CD4-positive, alpha-beta memory T cell (primary cell): ENCODE data around the gene PKLR. TPM values are rescaled to one million over a fixed set of nuclear protein-coding genes. Genes with fewer than 3 reads are reported as not detected.

Source experiments
- CTCF ChIA-PET: fragments of 350-600 bp; sonication (Branson Sonifier 250); formaldehyde crosslinking; loops from one replicate; lab custom pipeline; 2021; ENCODE audit warnings: inconsistent platforms; ENCODE audit not compliant: partially characterized antibody; lab: Charles Lee
- POLR2A ChIA-PET: fragments of 350-600 bp; sonication (Branson Sonifier 250); formaldehyde crosslinking; loops from one replicate; lab custom pipeline; 2021; ENCODE audit not compliant: partially characterized antibody; lab: Charles Lee
- DNase-seq, 5 donors: peaks; one replicate each; pipeline versions ENCODE4 v3.0.0 to v3.0.0-alpha.2; 2020 to 2022; ENCODE audit warnings: mixed read lengths in 1 of 5
- H3K27ac ChIP-seq: one replicate; pipeline ENCODE4 v1.7.0; 2013; ENCODE audit warnings: low read depth, low read length
- H3K27me3 ChIP-seq: 2 replicates; pipeline ENCODE4 v1.7.0; 2013; ENCODE audit warnings: mild to moderate bottlenecking, low read length, moderate library complexity; ENCODE audit not compliant: insufficient read depth
- H3K36me3 ChIP-seq: 2 replicates; pipeline ENCODE4 v1.7.0; 2013; ENCODE audit warnings: mild to moderate bottlenecking, low read length, moderate library complexity; ENCODE audit not compliant: insufficient read depth
- H3K4me1 ChIP-seq: 2 replicates; pipeline ENCODE4 v1.7.0; 2013; ENCODE audit warnings: mild to moderate bottlenecking, low read length, moderate library complexity; ENCODE audit not compliant: insufficient read depth
- H3K4me3 ChIP-seq, 2 donors: one replicate each; pipeline ENCODE4 v1.7.0; 2013; ENCODE audit warnings: low read length in 2 of 2, mild to moderate bottlenecking in 1 of 2
- H3K9me3 ChIP-seq, 2 donors: one replicate each; pipeline ENCODE4 v1.7.0; 2013; ENCODE audit warnings: low read length in 2 of 2, control low read depth in 1 of 2; ENCODE audit not compliant: control insufficient read depth in 1 of 2
- H3K27ac Mint-ChIP-seq, 7 donors: one replicate each; pipeline ENCODE4 v1.8.0; 2020 to 2021; ENCODE audit warnings: mixed read lengths in 7 of 7, mild to moderate bottlenecking in 6 of 7, inconsistent platforms in 3 of 7, moderate library complexity in 3 of 7
- H3K27me3 Mint-ChIP-seq, 2 donors: one replicate each; pipeline ENCODE4 v1.8.0; 2020 to 2021; ENCODE audit warnings: mixed read lengths in 2 of 2
- H3K36me3 Mint-ChIP-seq, 2 donors: one replicate each; pipeline ENCODE4 v1.8.0; 2020 to 2021; ENCODE audit warnings: mixed read lengths in 2 of 2, inconsistent platforms in 1 of 2, mild to moderate bottlenecking in 1 of 2
- H3K4me1 Mint-ChIP-seq, 4 donors: one replicate each; pipeline ENCODE4 v1.8.0; 2020 to 2021; ENCODE audit warnings: mixed read lengths in 4 of 4, mild to moderate bottlenecking in 1 of 4
- H3K4me3 Mint-ChIP-seq, 8 donors: one replicate each; pipeline ENCODE4 v1.8.0; 2020 to 2021; ENCODE audit warnings: mixed read lengths in 8 of 8, mild to moderate bottlenecking in 7 of 8, moderate library complexity in 6 of 8, inconsistent platforms in 3 of 8
- H3K9me3 Mint-ChIP-seq, 8 donors: one replicate each; pipeline ENCODE4 v1.8.0; 2020 to 2021; ENCODE audit warnings: mixed read lengths in 8 of 8, mild to moderate bottlenecking in 5 of 8, inconsistent platforms in 3 of 8, moderate library complexity in 1 of 8
- intact Hi-C: fragments of 100-400 bp; cut with micrococcal nuclease; formaldehyde crosslinking; loops from one replicate; pipeline ENCODE4 v1.15.1; 2023
- polyA plus RNA-seq, 2 donors: library from polyadenylated mRNA; unstranded; fragments of 300-500 nt; fragmentation: Illumina TruSeq; gene quantifications; one replicate each; pipeline ENCODE4 v1.2.3, GENCODE V29; 2021
- total RNA-seq, 2 experiments: library from RNA; stranded (reverse); gene quantifications; one replicate each; pipeline ENCODE4 v1.2.3, GENCODE V29; 2021

The PKLR gene
- total and polyA plus RNA-seq, 4 experiments from 2014 or later: not detected

DNA sequence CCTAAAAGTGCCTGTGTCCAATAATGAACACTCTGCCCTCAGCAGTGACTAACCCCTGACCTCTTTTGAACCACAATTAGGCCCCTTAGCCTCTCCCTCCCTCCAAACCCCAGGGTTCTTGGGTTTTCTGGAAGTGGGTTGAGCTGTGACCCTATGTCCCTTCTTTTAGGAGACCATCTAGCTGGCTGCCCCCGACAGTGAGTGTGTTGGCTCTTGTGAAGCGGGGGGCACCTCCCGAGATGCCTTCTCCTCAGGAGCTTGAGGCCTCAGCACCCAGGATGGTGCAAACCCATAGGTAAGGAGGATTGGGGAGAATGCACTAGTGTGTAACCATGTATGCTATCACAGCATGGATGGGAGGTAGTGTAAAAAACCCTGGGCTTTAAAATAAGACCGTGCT lies 26.7 kb upstream of the PKLR start:
- Histone ChIP-seq H3K27ac (no peak overlapping the region), H3K4me3 (no peak overlapping the region), H3K27me3 (no peaks in the 10 kb centered on the region), H3K9me3 (no peaks in the 10 kb centered on the region), H3K36me3 (peaks cover 13% of the 10 kb centered on the region), H3K4me1 (peaks cover 6% of the 10 kb centered on the region)
- Mint-ChIP-seq H3K36me3 (peaks cover 9 to 17% of the 10 kb centered on the region in 2 donors), H3K27me3 (no peaks in the 10 kb centered on the region), H3K4me1 (peaks cover 2 to 17% (median 9%) of the 10 kb centered on the region in 4 donors), H3K9me3 (no peaks in the 10 kb centered on the region), H3K4me3 (peak overlapping the region in 1 of 8 donors; percentile 39), H3K27ac (peak overlapping the region in 2 of 7 donors; percentile 35 to 53)
- POLR2A ChIA-PET: interaction anchor here (0.6 to 2.3 kb wide), 7 partner anchors 11 to 135 kb away, joined by 3 to 6 read pairs (median 3); partner anchors contain the start of gene FDPS
- intact Hi-C loops: loop anchor here (10.0 kb wide), 1 partner anchor 153 kb away; the partner anchor contains the start of genes KRTCAP2 and TRIM46
- no peak for DNase-seq
- CTCF ChIA-PET: interaction anchor here (1.6 kb wide), 1 partner anchor 77 kb away, joined by 6 read pairs; no protein-coding TSS in a partner anchor

DNA sequence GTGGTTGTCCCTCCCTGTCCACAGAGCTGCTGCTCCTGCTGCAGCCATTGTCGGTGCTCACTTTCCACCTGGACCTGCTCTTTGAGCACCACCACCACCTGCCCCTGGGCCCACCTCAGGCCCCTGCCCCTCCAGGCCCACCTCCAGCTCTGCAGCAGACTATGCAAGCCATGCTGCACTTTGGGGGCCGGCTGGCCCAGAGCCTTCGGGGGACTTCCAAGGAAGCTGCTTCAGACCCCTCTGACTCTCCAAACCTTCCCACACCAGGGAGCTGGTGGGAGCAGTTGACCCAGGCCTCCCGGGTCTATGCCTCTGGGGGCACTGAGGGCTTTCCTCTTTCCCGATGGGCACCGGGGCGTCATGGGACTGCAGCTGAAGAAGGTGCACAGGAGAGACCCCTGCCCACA lies 25.4 kb upstream of the PKLR start:
- peak overlapping the region in 3 of 7 donors; percentile 22 to 30 (median 25) for H3K27ac Mint-ChIP-seq

DNA sequence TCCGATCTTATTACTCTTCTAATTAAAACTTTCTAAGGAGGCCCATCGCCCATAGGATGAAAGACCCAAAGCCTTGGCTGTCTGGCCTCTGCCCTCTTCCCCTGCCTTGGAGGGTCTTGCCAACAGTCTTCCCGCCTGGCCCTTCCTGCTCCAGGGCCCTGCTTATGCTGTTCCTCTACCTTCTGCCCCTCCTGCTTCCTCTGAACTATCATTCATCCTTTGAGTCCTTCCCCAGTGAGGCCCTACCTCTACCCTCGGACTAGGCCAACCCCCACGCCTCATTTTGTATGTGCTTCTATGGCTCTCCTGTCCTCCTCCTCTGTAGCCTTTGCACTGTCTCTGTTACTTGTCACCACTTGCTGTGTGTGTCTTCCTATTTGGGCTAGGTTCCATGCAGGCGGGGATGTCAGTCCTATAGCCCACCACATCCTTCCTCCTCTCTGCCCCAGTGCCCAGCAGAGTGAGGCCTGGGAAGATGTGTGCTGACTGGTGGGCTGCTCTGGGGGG lies 24.8 kb upstream of the PKLR start:
- peaks cover 13% of the 10 kb centered on the region for H3K36me3 ChIP-seq
- no peak overlapping the region for H3K27ac ChIP-seq
- Mint-ChIP-seq H3K4me3 (peak overlapping the region; percentile 43 to 78 (median 68)), H3K4me1 (peaks cover 11 to 28% (median 18%) of the 10 kb centered on the region in 4 donors), H3K9me3 (no peaks in the 10 kb centered on the region), H3K36me3 (peaks cover 7 to 13% of the 10 kb centered on the region in 2 donors), H3K27ac (peak overlapping the region; percentile 22 to 89 (median 84)), H3K27me3 (no peaks in the 10 kb centered on the region)
- intact Hi-C loops: loop anchor here (10.0 kb wide), 1 partner anchor 151 kb away; the partner anchor contains the start of genes KRTCAP2 and TRIM46
- no peak overlapping the region for H3K4me3 ChIP-seq
- no peak for DNase-seq
- no peaks in the 10 kb centered on the region for H3K9me3 ChIP-seq
- no peaks in the 10 kb centered on the region for H3K27me3 ChIP-seq
- peaks cover 23% of the 10 kb centered on the region for H3K4me1 ChIP-seq
- ChIA-PET CTCF (interaction anchor here (10.1 kb wide), 1 partner anchor 76 kb away, joined by 143 read pairs; no protein-coding TSS in a partner anchor), POLR2A (no interaction called here)

More for the DNA sequence above, 25.4 kb upstream of the PKLR start:
- H3K4me3 ChIP-seq: no peak overlapping the region
- H3K36me3 ChIP-seq: peaks cover 13% of the 10 kb centered on the region
- CTCF ChIA-PET: interaction anchor here (0.5 to 10.1 kb wide), 2 partner anchors 76 to 465 kb away, joined by 3 to 143 read pairs; no protein-coding TSS in a partner anchor
- H3K9me3 ChIP-seq: no peaks in the 10 kb centered on the region
- peaks cover 17% of the 10 kb centered on the region for H3K4me1 ChIP-seq
- intact Hi-C loops: loop anchor here (10.0 kb wide), 1 partner anchor 152 kb away; the partner anchor contains the start of genes KRTCAP2 and TRIM46
- Mint-ChIP-seq H3K4me1 (peaks cover 7 to 23% (median 15%) of the 10 kb centered on the region in 4 donors), H3K27me3 (no peaks in the 10 kb centered on the region), H3K4me3 (no peak overlapping the region), H3K36me3 (peaks cover 9 to 17% of the 10 kb centered on the region in 2 donors), H3K9me3 (no peaks in the 10 kb centered on the region)
- no peak overlapping the region for H3K27ac ChIP-seq
- H3K27me3 ChIP-seq: no peaks in the 10 kb centered on the region
- DNase-seq: no peak
- POLR2A ChIA-PET: interaction anchor here (1.6 kb wide), 1 partner anchor 10 kb away, joined by 3 read pairs; no protein-coding TSS in a partner anchor

DNA sequence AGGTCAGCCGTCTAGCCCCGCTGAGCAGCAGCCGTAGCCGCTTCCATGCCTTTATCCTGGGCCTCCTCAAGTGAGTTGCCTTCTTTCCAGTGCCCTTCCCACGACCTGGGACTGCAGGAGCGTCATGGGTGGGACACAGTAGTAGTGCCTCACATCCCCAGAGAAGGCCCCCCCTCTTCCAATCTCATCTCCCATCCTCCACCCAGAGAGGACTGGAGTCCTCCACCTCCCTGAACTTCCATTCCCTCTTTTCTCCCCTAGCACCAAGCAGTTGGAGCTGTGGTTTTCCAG lies 24.3 kb upstream of the PKLR start:
- Histone ChIP-seq H3K4me1 (peaks cover 28% of the 10 kb centered on the region), H3K27ac (peak overlapping the region; percentile 96), H3K4me3 (no peak overlapping the region), H3K27me3 (no peaks in the 10 kb centered on the region), H3K9me3 (no peaks in the 10 kb centered on the region), H3K36me3 (peaks cover 8% of the 10 kb centered on the region)
- H3K9me3 Mint-ChIP-seq: no peaks in the 10 kb centered on the region
- no peaks in the 10 kb centered on the region for H3K27me3 Mint-ChIP-seq
- H3K4me3 Mint-ChIP-seq: peak overlapping the region; percentile 51 to 78 (median 72)
- H3K27ac Mint-ChIP-seq: peak overlapping the region; percentile 22 to 89 (median 84)
- ChIA-PET POLR2A (no interaction called here), CTCF (interaction anchor here (10.1 kb wide), 1 partner anchor 75 kb away, joined by 143 read pairs; no protein-coding TSS in a partner anchor)
- peaks cover 2 to 8% of the 10 kb centered on the region in 2 donors for H3K36me3 Mint-ChIP-seq
- peaks cover 8 to 33% (median 22%) of the 10 kb centered on the region in 4 donors for H3K4me1 Mint-ChIP-seq
- intact Hi-C loops: loop anchor here (10.0 kb wide), 1 partner anchor 151 kb away; the partner anchor contains the start of genes KRTCAP2 and TRIM46
- no peak for DNase-seq

DNA sequence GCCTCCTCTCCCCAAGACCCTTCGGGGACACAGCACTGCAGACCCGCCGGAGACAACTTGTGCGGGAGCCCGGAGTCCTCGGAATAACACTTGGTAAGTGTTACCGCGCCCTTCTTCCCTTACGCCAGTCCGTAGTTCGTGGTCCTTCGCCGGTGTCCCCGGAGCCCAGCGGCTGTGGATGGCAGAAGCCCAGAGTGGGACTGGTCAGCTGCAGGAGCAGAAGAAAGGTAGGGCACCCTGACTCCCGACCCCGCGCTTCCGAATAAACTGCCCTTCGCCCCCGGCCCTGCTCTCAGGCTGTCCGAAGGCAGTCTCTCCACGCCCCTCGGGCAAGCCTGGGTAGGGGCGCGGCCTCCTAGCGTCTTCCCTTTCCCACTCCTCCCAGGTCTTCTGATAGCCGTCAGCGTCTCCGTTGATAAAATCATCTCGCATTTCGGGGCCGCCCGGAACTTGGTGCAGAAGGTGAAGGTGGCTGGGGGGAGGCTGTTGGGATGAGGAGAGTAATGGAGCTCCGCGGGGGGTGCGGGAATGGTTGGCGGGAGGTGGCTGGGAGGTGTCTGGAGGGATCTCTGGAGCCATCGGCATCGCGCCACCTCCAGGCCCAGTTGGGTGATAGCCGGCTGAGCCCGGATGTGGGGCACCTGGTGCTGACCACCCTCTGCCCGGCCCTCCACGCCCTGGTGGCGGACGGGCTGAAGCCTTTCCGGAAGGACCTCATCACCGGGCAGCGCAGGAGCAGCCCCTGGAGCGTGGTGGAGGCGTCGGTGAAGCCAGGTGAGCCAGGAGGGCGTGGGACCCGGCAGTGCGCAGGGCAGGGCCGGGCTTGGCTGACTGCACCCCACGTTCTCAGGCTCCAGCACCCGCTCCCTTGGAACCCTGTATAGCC lies 23.7 kb upstream of the PKLR start:
- H3K27me3 Mint-ChIP-seq: no peaks in the 10 kb centered on the region
- Histone ChIP-seq H3K4me3 (peak overlapping the region; percentile 91 to 96), H3K4me1 (peaks cover 31% of the 10 kb centered on the region), H3K27ac (peak overlapping the region; percentile 96), H3K27me3 (no peaks in the 10 kb centered on the region), H3K9me3 (no peaks in the 10 kb centered on the region), H3K36me3 (peaks cover 2% of the 10 kb centered on the region)
- peaks cover 0 to 4% of the 10 kb centered on the region in 2 donors for H3K36me3 Mint-ChIP-seq
- POLR2A ChIA-PET: interaction anchor here (0.6 to 3.7 kb wide), 16 partner anchors 9 to 535 kb away, joined by 3 to 39 read pairs (median 7); partner anchors contain the start of genes ASH1L, CLK2, FDPS and SCAMP3
- CTCF ChIA-PET: interaction anchor here (1.1 to 10.1 kb wide), 5 partner anchors 17 to 75 kb away, joined by 5 to 143 read pairs (median 19); partner anchors contain the start of genes CLK2, FDPS and HCN3
- H3K9me3 Mint-ChIP-seq: no peaks in the 10 kb centered on the region
- peak overlapping the region; percentile 29 to 90 (median 81) for H3K27ac Mint-ChIP-seq
- peak overlapping the region; percentile 70 to 91 (median 88) for H3K4me3 Mint-ChIP-seq
- intact Hi-C loops: loop anchor here (1.0 to 10.0 kb wide), 3 partner anchors 150 to 388 kb away; partner anchors contain the start of genes ASH1L, KRTCAP2, PMVK and TRIM46
- H3K4me1 Mint-ChIP-seq: peaks cover 11 to 39% (median 28%) of the 10 kb centered on the region in 4 donors
- DNase-seq: peak in 1 of 5 donors; percentile 51

DNA sequence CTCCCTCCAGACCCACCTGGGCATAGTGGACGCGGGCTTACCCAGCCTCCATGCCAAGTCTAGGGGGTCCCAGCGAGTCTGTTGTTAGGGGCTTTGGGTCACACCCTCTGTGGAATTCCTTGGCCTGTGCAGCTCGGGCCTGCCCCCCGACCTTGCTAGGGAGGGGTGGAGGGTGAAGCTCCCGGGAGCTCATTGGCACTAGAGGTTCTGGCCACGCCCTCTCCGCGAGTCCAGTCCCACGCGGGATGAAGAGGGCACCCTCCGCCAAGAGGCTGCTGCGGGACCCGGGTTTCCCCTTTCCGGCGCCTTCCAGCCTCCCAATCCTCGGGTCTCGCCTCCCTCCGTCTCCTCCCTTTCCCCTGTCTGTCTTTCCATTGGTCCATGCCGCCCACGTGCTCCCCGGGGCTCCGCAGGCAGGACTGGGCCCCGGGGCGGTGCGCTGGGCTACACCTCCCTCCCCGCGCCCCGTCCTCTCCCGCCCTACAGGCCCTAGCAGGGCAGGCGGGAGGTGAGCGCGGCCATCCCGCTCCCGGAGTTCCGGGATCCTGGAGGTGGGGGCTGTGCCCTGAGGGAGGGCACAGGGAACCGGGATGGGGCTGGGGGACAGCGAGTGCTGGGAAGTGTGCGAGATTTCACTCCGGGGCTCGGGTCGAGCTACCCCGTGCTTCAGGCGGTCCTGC lies 22.9 kb upstream of the PKLR start:
- H3K9me3 ChIP-seq: no peaks in the 10 kb centered on the region
- peak overlapping the region; percentile 96 for H3K27ac ChIP-seq
- peak; percentile 83 to 93 (median 85) for DNase-seq
- H3K36me3 ChIP-seq: no peaks in the 10 kb centered on the region
- intact Hi-C loops: loop anchor here (1.0 to 10.0 kb wide), 3 partner anchors 149 to 387 kb away; partner anchors contain the start of genes ASH1L, KRTCAP2, PMVK and TRIM46
- H3K4me3 ChIP-seq: peak overlapping the region; percentile 91 to 96
- H3K36me3 Mint-ChIP-seq: peaks cover 1 to 4% of the 10 kb centered on the region in 2 donors
- H3K4me1 ChIP-seq: peaks cover 31% of the 10 kb centered on the region
- H3K27me3 ChIP-seq: no peaks in the 10 kb centered on the region
- H3K9me3 Mint-ChIP-seq: no peaks in the 10 kb centered on the region
- no peaks in the 10 kb centered on the region for H3K27me3 Mint-ChIP-seq
- ChIA-PET CTCF (interaction anchor here (0.6 to 10.1 kb wide), 24 partner anchors 10 to 1403 kb away, joined by 3 to 143 read pairs (median 4); partner anchors contain the start of genes CLK2, ENTREP3, FDPS and HCN3), POLR2A (interaction anchor here (0.8 to 3.7 kb wide), 25 partner anchors 8 to 959 kb away, joined by 3 to 39 read pairs (median 4); partner anchors contain the start of genes ASH1L, CLK2, ENTREP3 and FDPS)
- H3K4me1 Mint-ChIP-seq: peaks cover 12 to 44% (median 29%) of the 10 kb centered on the region in 4 donors
- peak overlapping the region; percentile 70 to 91 (median 88) for H3K4me3 Mint-ChIP-seq
- peak overlapping the region; percentile 82 to 93 (median 90) for H3K27ac Mint-ChIP-seq
